ENCODE data around the gene LRRC4C.

LRRC4C gene

DNA sequence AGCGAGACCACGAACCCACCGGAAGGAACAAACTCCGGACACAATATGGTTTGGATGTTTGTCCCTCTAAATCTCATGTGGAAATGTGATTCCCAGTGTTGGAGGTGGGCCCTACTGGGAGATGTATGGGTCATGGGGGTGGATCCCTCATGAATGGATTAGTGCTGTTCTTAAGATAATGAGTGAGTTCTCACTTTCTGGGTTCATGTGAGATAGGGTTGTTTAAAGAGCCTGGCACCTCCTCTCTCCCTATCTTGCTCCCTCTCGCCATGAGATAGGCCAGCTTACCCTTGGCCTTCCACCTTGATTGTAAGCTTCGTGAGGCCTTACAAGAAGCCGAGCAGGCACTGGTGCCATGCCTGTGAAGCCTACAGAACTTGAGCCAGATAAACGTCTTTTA, 184.6 kb downstream of the LRRC4C start:
- in situ Hi-C loops (cut with MboI; ENCODE audit: low sequenced_read_pairs), result no loop called here

DNA sequence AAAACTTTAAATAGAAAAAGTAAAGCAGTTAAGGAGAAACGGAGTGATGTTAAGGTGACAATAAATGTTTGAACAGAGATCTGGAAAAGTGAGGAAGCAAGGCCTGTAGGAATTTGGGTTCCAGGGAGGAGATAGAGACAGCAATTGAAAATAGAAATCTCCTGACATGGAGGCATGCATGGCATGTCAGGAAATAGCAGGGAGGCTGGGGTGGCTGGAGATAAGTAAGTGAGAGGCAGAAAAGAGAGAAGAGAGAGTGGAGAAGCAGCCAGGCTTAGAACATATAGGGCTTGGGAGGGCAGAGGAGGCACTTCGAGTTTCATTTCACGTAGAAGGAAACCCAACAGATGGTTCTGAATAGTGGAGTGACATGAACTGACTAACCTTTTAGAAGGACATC, 185.5 kb downstream of the LRRC4C start:
- in situ Hi-C loops (cut with MboI; ENCODE audit: low sequenced_read_pairs), result no loop called here

DNA sequence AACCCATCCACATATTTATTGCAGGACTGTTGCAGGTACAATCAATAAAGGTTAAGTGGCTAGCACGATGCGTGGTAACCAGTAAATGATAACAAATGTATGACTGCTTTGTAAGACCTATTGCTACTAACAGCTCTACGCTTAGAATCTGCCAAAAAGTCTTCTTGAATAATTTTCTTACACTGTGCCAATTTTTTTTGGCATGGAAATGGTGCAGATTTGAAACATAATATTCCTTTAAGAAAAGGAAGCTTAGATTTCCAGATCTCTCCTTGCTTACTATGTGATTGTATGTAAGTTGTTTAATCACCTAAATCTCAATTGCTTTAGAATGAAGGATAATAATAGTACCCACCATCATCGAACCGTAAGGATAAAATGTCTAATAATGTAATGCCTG, 192.0 kb downstream of the LRRC4C start:
- in situ Hi-C loops (cut with MboI; ENCODE audit: low sequenced_read_pairs), result no loop called here

DNA sequence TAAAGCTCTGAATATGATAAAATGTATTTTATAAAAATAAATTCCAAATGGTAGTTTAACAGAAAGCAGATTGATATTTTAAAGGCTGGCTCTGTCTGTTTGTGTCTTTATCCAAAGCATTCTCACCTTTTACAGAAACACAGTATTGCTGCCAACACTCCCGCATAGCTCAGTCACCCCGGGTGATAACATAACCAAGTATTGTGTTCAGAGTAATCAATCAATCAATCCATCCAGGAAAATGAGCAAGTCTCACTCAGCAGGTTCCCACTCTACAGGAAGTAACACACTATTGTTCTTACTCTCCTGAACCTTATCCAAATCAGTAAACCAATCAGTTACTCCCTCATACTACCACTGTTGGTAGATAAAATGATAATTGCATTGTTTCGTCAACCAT, 203.4 kb downstream of the LRRC4C start:
- in situ Hi-C loops (cut with MboI; ENCODE audit: low sequenced_read_pairs), result no loop called here

DNA sequence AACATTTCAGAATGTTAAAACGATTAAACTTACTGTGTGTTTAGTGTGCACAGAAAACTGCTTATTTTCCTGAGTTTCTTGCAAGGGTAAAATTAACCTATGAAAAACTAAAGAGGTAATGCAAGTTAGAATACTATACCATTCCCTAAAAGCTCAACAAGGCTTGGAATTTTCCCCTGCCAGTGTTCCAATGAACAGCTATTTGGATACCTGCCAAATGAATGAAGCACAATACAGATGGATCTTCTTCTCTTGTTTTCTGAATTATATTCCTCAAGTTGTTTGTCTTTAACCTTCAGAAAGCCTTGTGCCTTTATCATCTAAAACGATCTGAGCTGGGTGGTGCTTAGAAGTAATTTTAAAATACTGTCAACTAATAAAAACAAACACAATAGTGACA, 204.5 kb downstream of the LRRC4C start:
- in situ Hi-C loops (cut with MboI; ENCODE audit: low sequenced_read_pairs), result no loop called here

DNA sequence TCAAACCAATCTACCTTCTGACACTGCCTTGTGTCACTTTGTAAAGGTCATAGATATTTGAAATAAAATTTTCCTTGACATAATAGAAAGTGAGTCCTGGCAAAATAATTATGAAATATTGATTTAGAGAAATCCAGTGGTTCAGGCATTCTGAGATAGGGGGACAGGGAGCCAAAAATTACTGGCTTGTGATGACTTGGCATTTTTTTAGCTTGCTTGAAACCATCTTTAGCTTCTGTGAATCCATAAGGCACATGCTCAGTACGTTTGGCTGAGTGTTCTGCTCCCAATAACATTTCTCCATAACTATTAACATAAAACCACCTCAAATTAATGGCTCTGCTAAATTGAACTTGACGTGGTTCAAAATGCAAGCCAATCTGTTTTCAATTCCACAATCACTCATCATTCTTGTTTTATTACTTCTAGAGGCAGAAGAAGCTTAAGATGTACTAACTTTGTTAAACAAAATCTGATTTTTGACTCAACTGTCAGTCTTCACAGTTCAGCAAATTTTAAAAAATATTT, 209.0 kb downstream of the LRRC4C start:
- in situ Hi-C loops (cut with MboI; ENCODE audit: low sequenced_read_pairs), result no loop called here

DNA sequence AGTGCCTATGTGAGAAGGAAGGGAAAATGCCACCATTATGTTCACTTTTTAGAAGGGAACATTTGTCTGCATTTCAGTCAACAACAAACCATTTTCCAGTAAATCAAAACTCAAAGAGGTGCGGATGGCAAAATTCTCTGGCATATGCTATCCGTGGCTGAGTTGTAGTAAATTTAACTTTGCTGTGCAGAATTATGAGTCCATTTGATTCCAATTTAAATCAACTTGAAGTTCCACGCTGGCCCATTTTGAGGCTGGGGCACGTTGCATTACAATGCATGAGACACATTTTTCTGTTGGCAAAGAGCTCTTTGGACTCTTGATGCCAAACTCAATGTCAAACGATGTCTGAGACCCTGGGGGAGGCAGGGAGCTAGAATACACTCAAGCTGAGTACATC, 211.8 kb downstream of the LRRC4C start:
- in situ Hi-C loops (cut with MboI; ENCODE audit: low sequenced_read_pairs), result no loop called here

DNA sequence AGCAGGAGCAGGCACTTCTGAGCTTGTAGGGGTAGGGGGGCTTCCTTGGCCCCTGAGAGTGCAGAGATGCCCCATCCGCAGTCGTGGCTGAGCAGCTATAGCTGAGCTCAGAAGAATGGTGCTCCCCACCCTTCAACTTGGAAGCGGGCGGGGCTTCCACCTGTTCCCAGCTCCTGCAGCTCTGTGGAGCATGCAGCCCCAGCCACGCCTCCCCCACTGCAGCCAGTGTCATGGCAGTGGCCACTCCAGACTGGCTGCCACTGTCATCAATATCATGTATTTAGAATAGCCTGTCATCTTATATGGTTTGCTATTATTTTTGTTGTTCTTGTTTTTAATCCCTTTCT, 213.1 kb downstream of the LRRC4C start:
- in situ Hi-C loops (cut with MboI; ENCODE audit: low sequenced_read_pairs), result no loop called here

DNA sequence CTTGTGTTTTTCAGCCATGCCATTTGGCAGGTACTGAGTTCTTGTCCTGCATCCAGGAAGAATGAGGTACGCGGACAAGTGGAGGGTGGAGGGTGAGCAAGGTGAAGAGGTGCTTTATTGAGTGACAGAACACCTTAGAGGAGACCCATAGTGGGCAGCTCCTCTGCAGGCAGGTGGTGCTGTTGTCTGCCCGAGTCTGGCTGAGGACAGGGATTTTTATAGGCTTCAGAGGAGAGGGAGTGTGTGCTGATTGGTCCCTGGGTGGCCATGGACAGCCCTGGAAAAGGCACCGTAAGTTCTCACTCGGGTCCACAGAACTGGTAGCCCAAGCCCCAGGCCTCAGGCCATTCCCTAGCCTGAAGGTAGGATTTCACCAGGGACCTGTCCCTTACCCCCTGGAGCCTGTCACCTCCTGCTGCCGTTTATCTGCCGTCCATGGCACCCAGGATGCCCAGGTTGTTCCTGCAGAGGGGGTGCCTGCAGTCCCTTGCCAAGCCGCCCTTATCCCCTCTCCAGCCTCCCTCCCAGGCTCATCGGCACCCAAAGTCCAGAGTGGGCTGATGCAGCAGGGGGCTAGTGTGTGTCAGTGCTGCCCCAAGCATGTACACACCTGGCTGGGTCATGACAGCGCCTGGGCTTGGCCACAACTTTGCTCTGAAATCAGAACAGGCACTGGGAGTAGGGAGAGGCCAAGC, 213.6 kb downstream of the LRRC4C start:
- in situ Hi-C loops (cut with MboI; ENCODE audit: low sequenced_read_pairs), result no loop called here

DNA sequence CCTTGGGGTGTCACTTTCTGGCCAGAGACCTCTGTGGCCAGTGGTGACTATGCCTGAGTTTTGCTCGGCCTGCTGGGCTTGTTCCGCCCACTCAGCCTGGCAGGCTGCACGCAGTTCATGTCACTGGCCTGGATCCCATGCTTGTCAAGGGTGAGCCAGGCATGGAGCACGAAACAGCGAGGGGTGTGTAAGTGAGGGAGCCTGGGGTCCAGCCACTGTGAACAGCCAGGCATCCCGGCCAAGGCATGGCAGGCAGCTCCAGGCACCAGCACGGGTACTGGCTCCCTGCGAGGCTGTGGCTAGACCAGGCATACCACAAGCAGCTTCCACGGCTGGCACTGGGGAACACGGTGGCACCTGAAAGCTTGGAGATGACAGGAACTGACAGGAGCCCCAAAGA, 214.3 kb downstream of the LRRC4C start:
- in situ Hi-C loops (cut with MboI; ENCODE audit: low sequenced_read_pairs), result no loop called here

DNA sequence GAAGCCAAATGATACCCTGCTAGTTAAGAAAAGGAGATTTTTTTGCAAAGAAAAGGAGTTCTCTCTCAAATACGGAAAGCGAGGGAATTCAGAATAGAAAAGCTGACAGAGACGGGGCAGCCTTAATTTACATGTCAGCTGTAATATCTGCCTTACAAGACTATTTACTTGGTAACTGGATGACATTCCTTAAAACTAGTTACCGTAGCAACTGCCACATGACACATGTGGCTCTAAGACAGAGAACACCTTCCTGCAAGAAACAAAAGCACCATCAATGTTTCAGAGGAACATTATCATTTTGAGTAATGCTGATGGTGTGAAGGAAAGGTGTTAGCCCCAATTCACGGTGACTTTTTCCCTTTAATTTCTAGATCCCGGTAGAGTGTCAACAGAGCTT, 222.1 kb downstream of the LRRC4C start:
- in situ Hi-C loops (cut with MboI; ENCODE audit: low sequenced_read_pairs), result no loop called here

DNA sequence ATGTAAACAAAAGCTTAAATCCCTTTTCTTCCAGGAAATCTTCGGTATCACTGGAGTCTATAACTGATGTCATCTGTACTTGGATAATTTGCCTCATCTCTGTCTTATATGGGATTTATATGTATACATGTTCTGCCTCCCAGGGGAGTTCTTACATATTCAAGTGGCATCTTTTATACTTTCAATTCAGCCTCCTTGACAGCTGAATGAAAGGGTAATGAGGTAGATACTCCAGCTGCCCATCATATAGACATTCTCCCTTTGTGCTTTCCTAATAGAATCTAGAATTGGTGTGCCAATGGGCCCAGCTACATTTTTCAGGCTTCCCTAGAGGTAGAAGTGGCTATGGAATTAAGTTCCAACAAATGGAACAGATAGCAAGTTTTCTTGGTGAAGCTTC, 223.8 kb downstream of the LRRC4C start:
- in situ Hi-C loops (cut with MboI; ENCODE audit: low sequenced_read_pairs), result no loop called here

DNA sequence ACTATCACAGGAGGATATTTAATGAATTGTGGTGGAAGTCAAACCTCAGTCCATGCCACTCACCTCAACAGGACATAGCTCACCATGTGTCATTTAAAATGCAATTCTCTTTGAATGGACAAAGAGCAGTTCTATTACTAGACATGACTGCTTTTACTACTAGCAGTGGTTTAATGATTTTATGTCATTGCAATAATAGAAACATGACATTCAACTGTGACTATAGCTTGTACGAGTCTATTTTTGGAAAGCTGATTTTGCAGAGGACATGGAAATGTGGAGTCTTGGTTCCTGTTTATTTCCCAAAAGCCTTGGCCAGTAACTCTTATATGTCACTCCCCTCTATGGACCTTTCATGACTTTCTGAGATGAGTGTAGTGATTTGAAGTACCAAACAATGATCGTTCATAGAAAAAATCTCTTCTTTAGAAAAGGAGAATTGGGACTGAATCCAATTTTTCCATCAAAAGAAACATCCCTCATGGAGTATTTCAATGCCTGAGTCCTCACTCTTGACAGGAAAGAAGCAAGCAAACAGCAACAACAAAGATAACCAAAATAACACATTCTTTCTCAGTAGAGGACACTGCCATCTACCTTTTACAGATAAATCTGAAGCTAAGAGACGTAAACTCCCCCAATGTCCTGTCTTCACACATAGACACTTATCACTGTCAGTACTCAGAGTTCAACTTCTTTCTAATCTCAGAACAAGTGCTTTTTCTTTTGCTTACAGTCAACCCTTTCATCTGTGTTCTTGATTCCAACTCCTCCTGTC, 233.4 kb downstream of the LRRC4C start:
- in situ Hi-C loops (cut with MboI; ENCODE audit: low sequenced_read_pairs), result no loop called here

DNA sequence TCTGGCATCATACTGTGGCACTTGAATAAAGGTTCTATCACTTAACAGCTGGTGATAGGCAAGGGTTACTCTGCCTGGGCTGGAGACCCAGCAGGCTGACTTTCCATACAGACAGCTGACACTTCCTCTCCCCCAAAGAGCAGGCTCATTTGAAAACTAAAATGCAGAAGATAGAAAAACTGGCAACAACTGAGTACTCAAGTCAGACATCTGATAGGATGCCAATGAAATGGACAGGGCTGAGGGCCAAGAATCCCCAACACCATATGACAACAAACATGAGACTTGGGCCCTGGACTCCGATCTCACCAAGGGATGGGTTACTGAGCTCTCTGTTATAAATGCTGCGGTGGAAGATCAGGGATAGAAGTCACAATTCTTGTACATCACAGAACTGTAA, 237.2 kb downstream of the LRRC4C start:
- in situ Hi-C loops (cut with MboI; ENCODE audit: low sequenced_read_pairs), result no loop called here

DNA sequence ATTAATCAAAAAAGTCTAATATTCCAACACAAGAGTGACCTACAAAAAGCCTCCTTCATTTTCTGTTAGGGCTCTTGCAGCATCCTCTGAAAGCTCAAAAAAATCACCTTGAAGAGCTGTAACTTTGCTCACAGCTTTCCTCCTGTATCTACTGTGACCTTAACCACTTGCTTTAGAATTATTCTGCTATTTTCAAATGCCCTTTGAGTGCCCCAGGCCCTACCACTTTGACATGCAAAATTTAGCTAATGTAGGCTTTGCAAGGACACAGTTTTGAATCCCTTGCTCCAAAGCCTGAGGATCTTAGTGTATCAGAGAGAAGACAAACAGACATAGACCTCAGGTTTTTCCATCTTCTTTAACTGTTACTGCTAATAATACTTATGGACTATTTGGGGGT, 253.1 kb downstream of the LRRC4C start:
- in situ Hi-C loops (cut with MboI; ENCODE audit: low sequenced_read_pairs), result no loop called here

DNA sequence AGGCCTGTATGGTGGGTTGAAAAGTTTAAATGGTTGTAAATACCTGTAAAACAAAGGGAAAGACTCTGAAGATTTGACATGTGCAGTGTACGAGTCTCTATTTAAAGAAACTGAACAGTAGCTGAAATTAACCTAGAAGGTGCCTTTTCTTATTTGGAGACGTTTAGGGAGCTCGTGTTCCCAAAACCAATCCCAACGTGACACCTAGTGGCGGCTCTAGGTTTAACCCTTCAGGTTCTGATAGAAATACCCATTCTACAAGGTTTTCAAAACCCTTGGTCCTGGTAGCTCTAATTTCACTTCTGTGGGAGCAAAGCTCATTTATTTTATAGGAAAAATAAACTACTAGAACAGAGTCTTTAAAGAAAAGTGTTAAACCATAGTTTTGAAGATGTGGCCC, 258.3 kb downstream of the LRRC4C start:
- in situ Hi-C loops (cut with MboI; ENCODE audit: low sequenced_read_pairs), result no loop called here

DNA sequence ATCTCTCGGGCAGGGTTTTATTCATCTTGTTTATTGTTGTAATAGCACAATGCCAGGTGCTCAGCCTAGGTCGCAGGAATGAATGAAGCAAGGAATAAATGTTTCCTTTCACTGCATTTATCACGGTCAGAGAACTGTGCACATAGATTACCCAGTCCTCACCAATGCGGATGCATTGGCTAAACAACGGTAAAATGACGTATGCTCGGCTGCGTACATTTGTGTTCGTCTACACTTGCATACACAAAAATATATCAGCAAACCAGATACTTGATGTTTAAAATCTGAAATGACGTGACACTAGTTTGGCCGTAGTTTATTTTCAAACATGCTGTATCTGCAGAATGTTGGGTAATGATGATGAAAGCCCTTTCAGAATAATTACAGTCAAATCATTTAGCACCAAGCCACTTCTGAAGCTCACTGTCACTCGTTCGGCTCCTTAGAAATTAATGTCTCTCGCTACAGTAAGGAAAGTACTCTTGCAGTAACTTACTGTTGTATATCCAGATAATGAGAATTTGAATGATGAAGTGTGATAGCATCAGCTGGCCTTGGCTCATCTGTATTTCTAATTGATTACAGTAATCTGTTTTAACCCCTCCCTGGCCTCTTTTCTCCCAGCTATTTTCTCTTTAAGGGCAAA, 268.9 kb downstream of the LRRC4C start:
- in situ Hi-C loops (cut with MboI; ENCODE audit: low sequenced_read_pairs), result no loop called here

DNA sequence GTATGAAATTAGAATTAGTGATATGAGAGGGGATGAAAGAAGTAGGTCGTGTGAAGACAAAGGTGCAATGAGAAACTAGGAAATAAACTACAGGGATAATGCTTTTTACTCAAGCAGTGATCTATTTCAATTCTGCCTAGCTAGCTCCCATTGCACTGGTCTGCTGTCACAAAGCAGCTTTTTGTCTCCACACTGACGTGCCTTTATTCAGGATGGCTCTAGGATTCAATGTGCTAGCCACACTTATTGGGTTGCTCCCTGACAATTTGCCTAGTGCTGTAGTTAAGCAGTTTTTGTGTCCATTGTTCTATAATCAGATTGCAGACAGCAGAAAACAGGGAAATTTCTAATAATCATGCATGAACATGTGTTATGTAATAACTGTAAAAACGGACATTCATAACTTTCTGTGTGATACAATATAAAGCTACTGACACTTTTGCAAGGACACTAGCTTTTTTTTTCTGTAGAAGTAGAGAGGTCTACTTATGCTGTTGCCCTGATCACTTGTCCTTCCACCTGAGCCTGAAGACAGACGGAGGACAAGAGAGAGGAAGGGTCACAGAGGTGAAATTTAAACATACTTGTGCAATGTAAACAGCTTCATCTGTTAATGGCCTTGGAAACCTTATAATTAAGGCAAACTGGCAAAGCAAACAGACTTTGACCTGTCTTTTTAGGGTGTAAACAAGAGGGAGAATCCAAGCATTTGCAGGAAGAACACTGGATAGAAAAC, 269.6 kb downstream of the LRRC4C start:
- in situ Hi-C loops (cut with MboI; ENCODE audit: low sequenced_read_pairs), result no loop called here

DNA sequence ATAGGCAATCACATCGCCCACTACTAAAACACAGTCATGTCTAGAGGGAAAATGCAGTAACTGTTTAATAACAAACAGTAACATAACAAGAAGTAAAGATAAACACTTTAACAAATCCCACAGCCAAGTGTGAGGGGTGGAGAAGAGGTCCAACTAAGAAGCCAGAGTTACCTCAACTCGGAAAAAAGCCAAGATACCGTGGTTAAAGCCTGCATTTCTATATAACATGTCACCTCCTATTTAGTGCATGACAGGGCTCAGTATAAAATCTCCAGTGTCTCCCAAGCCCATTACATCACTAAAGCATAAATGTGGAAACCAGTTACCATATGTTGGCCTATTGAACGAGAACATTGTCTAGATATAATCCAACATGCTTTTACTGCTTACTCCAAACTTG, 281.7 kb downstream of the LRRC4C start:
- in situ Hi-C loops (cut with MboI; ENCODE audit: low sequenced_read_pairs), result no loop called here

DNA sequence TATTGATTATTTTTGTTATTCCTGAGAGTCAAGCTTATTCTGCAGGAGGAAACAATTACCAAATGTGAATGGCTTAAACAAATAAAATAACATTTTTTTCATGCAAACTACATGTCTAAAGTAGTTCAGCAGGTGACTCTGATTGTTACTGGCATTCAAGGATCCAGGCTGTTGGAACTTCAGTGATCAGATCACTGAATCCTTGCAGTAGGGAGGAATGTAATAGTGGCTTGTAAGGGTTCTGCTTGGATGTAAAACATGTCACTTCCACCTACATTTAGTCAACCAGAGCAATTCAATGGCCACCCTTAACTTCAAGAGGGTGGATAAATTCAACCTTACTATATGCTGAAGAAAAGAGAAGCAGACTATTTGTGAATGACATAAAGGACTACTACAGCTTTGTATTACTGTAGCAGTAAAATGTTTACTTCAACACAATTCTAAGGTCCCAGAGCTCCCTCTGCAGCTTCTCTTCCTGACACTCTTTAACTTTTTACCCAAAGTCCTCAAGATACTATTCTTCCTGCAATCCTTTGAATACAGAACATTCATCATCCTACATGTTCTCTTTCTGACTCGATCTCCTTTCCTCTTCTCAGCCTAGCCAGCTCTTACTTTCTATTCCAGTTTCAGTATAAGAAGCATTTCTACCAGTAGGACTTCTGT, 284.0 kb downstream of the LRRC4C start:
- in situ Hi-C loops (cut with MboI; ENCODE audit: low sequenced_read_pairs), result no loop called here

DNA sequence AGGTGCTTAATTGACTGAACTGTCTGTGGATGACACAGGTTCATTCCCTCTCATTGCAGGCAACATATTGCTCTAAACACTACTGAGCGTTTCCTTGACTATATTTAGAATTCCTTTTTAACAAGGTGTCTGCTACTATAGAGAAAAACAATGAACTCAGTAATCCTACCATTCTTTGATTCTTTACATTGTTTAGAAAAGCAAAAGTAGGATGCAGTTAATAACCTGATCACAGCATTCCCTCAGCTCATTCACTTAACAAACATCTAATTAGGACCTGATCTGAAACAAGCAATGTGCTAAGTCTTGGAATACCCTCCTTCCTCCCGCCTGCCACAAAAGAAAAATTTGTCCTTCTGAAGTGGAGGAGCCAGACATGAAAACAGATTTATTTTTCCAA, 313.1 kb downstream of the LRRC4C start:
- in situ Hi-C loops (cut with MboI; ENCODE audit: low sequenced_read_pairs), result no loop called here

Measured in HL-60/S4 (cell line).